Breast epithelium (tissue), 4 donors: ENCODE results near the gene PROSER3. TPM values are rescaled to one million over a fixed set of nuclear protein-coding genes. Genes with fewer than 3 reads are reported as not detected.

Source experiments
- DNase-seq, 2 donors: peaks; one replicate each; pipeline ENCODE4 v3.0.0-alpha.2; 2019; ENCODE audit warnings: low spot score in 2 of 2
- H3K27ac ChIP-seq, 2 donors: fragments of 200-600 bp; sonication (generic) in 1 of 2; one replicate each; pipeline ENCODE4 v1.5.1; 2016 to 2019; ENCODE audit warnings: mild to moderate bottlenecking in 1 of 2
- H3K27me3 ChIP-seq, 2 donors: fragments of 200-600 bp; sonication (generic) in 1 of 2; one replicate each; pipeline versions ENCODE4 v1.5.1 to v1.6.0; 2017 to 2019; ENCODE audit warnings: control low read depth in 1 of 2, mild to moderate bottlenecking in 1 of 2
- H3K36me3 ChIP-seq: fragments of 200-600 bp; one replicate; pipeline ENCODE4 v1.5.1; 2019
- H3K4me1 ChIP-seq, 2 donors: fragments of 200-600 bp; sonication (generic); one replicate each; pipeline ENCODE4 v1.5.1; 2016 to 2019; ENCODE audit warnings: control low read depth in 1 of 2
- H3K4me3 ChIP-seq, 3 donors: fragments of 200-600 bp; sonication (generic); 1 replicate in 2 of 3; 2 replicates in 1 of 3; pipeline ENCODE4 v1.5.1; 2016 to 2019; ENCODE audit warnings: mild to moderate bottlenecking in 3 of 3, moderate library complexity in 2 of 3
- H3K9me3 ChIP-seq, 2 donors: fragments of 200-600 bp; sonication (generic) in 1 of 2; one replicate each; pipeline ENCODE4 v1.5.1; 2016 to 2019; ENCODE audit warnings: control low read depth in 1 of 2
- CTCF ChIP-seq, 3 donors: fragments of 450-650 bp; IDR thresholded peaks; one replicate each; pipeline ENCODE4 v1.5.1; 2016 to 2017; ENCODE audit warnings: antibody characterized with exemption in 3 of 3, mild to moderate bottlenecking in 3 of 3, moderate library complexity in 3 of 3
- POLR2A ChIP-seq: fragments of 450-650 bp; IDR thresholded peaks from one replicate; pipeline ENCODE4 v1.6.1; 2016; ENCODE audit warnings: antibody characterized with exemption, mild to moderate bottlenecking, moderate library complexity
- POLR2AphosphoS5 ChIP-seq, 3 donors: sonication (generic); formaldehyde crosslinking; IDR thresholded peaks; one replicate each; pipeline ENCODE4 v1.6.1; 2017; ENCODE audit warnings: antibody characterized with exemption in 3 of 3
- intact Hi-C: fragments of 100-400 bp; cut with DNase I; formaldehyde crosslinking; loops from one replicate; pipeline ENCODE4 v1.15.1; 2023; ENCODE audit warnings: low total_unique reads
- total RNA-seq, 3 donors: library from RNA; depleted of rRNA; stranded (reverse); fragments of >200 nt; gene quantifications; one replicate each; pipeline ENCODE4 v1.1.0, GENCODE V29; 2016

Gene PROSER3
- total RNA-seq, 3 donors from 2014 or later, result 5.7 to 6.4 (median 6.2) TPM

- DNase-seq, result no peak
- Histone ChIP-seq H3K9me3 (no peaks in the 10 kb centered on the region), H3K4me3 (peak overlapping the region in 1 of 3 donors; percentile 93), H3K27ac (peak overlapping the region; percentile 88 to 93), H3K4me1 (peaks cover 17 to 19% of the 10 kb centered on the region in 2 donors), H3K27me3 (no peaks in the 10 kb centered on the region), H3K36me3 (peaks cover 4% of the 10 kb centered on the region)
- intact Hi-C loops, result no loop called here
- no peak for TF ChIP-seq POLR2A
- TF ChIP-seq CTCF (IDR thresholded peaks at IDR 0.05), result no peak
- no peak for TF ChIP-seq POLR2AphosphoS5 (IDR thresholded peaks at IDR 0.05)
Observed at GRCh38 chr19:35719402-35720162, 38.4 kb upstream of the PROSER3 start.

- Histone ChIP-seq H3K27ac (no peak overlapping the region), H3K4me1 (peaks cover 17 to 19% of the 10 kb centered on the region in 2 donors), H3K36me3 (peaks cover 8% of the 10 kb centered on the region)
Observed at GRCh38 chr19:35720163-35720524, 37.8 kb upstream of the PROSER3 start.

GRCh38 chr19:35720648-35721047 is 37.3 kb upstream of the PROSER3 start:
- intact Hi-C loops, result no loop called here
- TF ChIP-seq POLR2A (no peak), POLR2AphosphoS5 (IDR thresholded peaks at IDR 0.05) (no peak), CTCF (IDR thresholded peaks at IDR 0.05) (no peak)
- peaks cover 13 to 16% of the 10 kb centered on the region in 2 donors for H3K4me1 ChIP-seq
- DNase-seq, result no peak
- H3K4me3 ChIP-seq, result no peak overlapping the region
- no peak overlapping the region for H3K27ac ChIP-seq
- peaks cover 8% of the 10 kb centered on the region for H3K36me3 ChIP-seq
- H3K27me3 ChIP-seq, result no peaks in the 10 kb centered on the region
- no peaks in the 10 kb centered on the region for H3K9me3 ChIP-seq

More at GRCh38 chr19:35720163-35720524, 37.8 kb upstream of the PROSER3 start:
- TF ChIP-seq POLR2A (no peak), POLR2AphosphoS5 (IDR thresholded peaks at IDR 0.05) (no peak)
- intact Hi-C loops, result no loop called here
- Histone ChIP-seq H3K9me3 (no peaks in the 10 kb centered on the region), H3K27me3 (no peaks in the 10 kb centered on the region), H3K4me3 (peak overlapping the region in 1 of 3 donors; percentile 93)
- no peak for DNase-seq

GRCh38 chr19:35721374-35721773 is 36.6 kb upstream of the PROSER3 start:
- H3K4me3 ChIP-seq, result no peak overlapping the region
- no peak overlapping the region for H3K27ac ChIP-seq
- intact Hi-C loops, result no loop called here
- H3K27me3 ChIP-seq, result no peaks in the 10 kb centered on the region
- no peak for TF ChIP-seq POLR2A
- no peak for TF ChIP-seq CTCF (IDR thresholded peaks at IDR 0.05)
- no peak for TF ChIP-seq POLR2AphosphoS5 (IDR thresholded peaks at IDR 0.05)
- H3K36me3 ChIP-seq, result peaks cover 8% of the 10 kb centered on the region
- H3K9me3 ChIP-seq, result no peaks in the 10 kb centered on the region
- H3K4me1 ChIP-seq, result peaks cover 9 to 11% of the 10 kb centered on the region in 2 donors
- no peak for DNase-seq

GRCh38 chr19:35722461-35722860 is 35.5 kb upstream of the PROSER3 start:
- TF ChIP-seq POLR2A (no peak), CTCF (IDR thresholded peaks at IDR 0.05) (no peak), POLR2AphosphoS5 (IDR thresholded peaks at IDR 0.05) (no peak)

More at GRCh38 chr19:35722461-35722860, 35.5 kb upstream of the PROSER3 start:
- intact Hi-C loops, result no loop called here
- Histone ChIP-seq H3K4me1 (peaks cover 9 to 11% of the 10 kb centered on the region in 2 donors), H3K9me3 (no peaks in the 10 kb centered on the region), H3K36me3 (peaks cover 14% of the 10 kb centered on the region), H3K27me3 (no peaks in the 10 kb centered on the region), H3K4me3 (no peak overlapping the region), H3K27ac (no peak overlapping the region)
- no peak for DNase-seq
